Measurements from ENCODE around the gene RNF157.
"Not testable (repeated sequence)": the region's sequence is repeated elsewhere in the genome, so short reads cannot be mapped to it uniquely, and the experiment has no call there.

The RNF157 gene

DNA sequence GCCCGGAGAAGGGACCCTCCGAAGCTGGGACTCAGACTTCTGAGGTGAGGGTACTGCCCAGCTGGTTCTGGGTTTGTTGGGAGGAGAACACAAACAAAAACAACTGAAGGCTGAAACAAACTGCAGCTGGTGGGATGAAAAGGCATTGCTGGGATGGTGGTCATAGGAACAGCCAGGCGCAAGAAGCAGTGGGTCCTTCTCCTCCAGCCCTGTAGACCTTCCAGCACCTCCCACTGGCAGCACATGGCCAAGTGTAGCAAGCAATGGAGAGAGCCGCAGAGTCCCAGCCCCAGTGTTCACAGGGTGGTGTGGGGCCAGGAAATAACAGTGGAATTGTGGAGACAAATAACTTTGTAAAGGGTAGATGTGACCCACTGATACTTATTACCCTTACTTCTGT is 50.6 kb downstream of the RNF157 start:
- no peaks in the 10 kb centered on the region for H3K36me3 ChIP-seq
- H3K4me3 ChIP-seq (ENCODE audit: low read depth, low read length), result peak overlapping the region; percentile 34
- peak; percentile 82 for DNase-seq

DNA sequence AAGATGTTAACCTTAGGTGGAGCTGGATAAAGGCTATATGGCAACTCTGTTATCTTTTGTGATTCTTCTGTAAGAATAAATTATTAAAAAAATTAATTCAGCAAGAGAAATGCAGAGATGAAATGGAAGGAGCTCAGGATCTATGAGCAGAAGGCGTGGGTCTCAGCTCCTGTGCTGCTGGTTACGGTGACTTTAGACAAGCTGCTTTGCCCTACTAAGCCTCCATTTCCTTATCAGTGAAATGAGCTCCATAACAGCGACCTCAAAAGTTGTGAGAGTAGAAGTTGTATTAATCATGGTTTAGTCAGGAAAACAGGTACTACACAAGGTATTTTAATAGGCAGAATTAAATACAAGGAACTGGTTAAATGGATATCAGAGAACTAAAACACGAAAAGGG is 51.0 kb downstream of the RNF157 start:
- DNase-seq, result peak; percentile 65
- H3K4me3 ChIP-seq (ENCODE audit: low read depth, low read length), result peak overlapping the region; percentile 34
- no peaks in the 10 kb centered on the region for H3K36me3 ChIP-seq
- no peaks in the 10 kb centered on the region for H3K9me3 ChIP-seq (ENCODE audit: severe bottlenecking)
- TF ChIP-seq, protein P1, sequence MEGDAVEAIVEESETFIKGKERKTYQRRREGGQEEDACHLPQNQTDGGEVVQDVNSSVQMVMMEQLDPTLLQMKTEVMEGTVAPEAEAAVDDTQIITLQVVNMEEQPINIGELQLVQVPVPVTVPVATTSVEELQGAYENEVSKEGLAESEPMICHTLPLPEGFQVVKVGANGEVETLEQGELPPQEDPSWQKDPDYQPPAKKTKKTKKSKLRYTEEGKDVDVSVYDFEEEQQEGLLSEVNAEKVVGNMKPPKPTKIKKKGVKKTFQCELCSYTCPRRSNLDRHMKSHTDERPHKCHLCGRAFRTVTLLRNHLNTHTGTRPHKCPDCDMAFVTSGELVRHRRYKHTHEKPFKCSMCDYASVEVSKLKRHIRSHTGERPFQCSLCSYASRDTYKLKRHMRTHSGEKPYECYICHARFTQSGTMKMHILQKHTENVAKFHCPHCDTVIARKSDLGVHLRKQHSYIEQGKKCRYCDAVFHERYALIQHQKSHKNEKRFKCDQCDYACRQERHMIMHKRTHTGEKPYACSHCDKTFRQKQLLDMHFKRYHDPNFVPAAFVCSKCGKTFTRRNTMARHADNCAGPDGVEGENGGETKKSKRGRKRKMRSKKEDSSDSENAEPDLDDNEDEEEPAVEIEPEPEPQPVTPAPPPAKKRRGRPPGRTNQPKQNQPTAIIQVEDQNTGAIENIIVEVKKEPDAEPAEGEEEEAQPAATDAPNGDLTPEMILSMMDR (IDR thresholded peaks at IDR 0.05; ENCODE audit: low read depth, low read length), result no peak
- H3K27me3 ChIP-seq (ENCODE audit: insufficient read depth, low read depth, severe bottlenecking), result no peaks in the 10 kb centered on the region
- H3K27ac ChIP-seq, result peak overlapping the region; percentile 72

More for the DNA sequence above, 50.6 kb downstream of the RNF157 start:
- peak overlapping the region; percentile 72 for H3K27ac ChIP-seq
- H3K9me3 ChIP-seq (ENCODE audit: severe bottlenecking), result no peaks in the 10 kb centered on the region
- H3K27me3 ChIP-seq (ENCODE audit: insufficient read depth, low read depth, severe bottlenecking), result no peaks in the 10 kb centered on the region
- TF ChIP-seq, protein P1 (IDR thresholded peaks at IDR 0.05; ENCODE audit: low read depth, low read length), result peak; percentile 80

DNA sequence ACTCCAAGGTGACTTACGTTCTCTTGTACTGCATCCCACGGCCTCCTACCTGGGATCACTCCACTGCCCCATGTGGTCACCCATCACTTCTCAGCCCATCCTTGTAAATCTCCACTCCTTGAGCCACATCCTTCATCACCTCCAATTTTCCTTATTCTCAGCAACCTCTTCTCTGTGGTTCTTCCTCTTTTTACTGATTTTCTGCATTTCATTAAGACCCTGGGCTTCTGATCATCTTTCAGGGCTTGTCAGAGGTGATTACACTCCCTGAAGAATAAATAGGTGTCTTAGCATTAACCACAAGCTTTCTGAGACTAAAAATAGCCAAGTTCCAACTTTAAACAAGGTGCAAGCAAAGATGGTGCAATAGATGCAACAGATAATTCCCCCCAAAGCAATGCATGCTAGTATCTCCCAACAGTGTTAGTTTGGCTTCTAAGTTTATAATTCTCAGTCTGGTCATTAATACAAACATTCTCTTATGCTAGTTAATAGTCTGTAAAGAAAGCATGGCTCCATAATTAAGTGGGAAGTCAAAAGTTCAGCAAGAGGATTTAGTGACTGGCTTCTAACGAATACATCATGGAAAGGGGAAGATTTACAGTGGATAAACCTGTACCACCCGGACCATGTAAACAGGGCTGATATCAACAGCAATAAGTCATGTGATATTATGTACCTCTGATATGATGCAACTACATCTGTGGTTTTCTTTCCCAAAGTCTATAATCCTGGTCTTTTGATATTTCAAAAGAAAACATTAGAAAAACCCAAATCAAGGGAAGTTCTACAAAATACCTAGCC is 51.9 kb downstream of the RNF157 start:
- TF ChIP-seq, protein P1 (IDR thresholded peaks at IDR 0.05; ENCODE audit: low read depth, low read length), result peak; percentile 36; the same call in 1 of the 2 replicates
- H3K9me3 ChIP-seq (ENCODE audit: severe bottlenecking), result no peaks in the 10 kb centered on the region
- H3K36me3 ChIP-seq, result no peaks in the 10 kb centered on the region
- peak overlapping the region; percentile 72 for H3K27ac ChIP-seq
- no peaks in the 10 kb centered on the region for H3K27me3 ChIP-seq (ENCODE audit: insufficient read depth, low read depth, severe bottlenecking)
- peak; percentile 53 for DNase-seq
- H3K4me3 ChIP-seq (ENCODE audit: low read depth, low read length), result peak overlapping the region; percentile 34

DNA sequence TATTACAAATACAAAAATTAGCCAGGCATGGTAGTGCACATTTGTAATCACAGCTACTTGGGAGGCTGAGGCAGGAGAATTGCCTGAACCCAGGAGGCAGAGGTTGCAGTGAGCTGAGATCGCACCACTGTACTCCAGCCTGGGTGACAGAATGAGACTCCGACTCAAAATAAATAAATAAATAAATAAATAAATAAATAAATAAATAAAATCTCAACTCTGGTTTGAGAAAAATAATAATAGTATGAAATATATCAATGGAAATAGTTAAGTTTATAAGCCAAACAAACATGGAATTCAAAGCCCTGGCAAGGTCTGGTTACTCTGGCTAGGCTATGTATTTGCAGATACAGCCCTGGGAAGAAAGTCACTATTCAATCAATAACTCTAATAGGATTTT is 53.5 kb downstream of the RNF157 start:
- H3K36me3 ChIP-seq; H3K27me3 ChIP-seq (ENCODE audit: insufficient read depth, low read depth, severe bottlenecking); H3K9me3 ChIP-seq (ENCODE audit: severe bottlenecking); DNase-seq; H3K4me3 ChIP-seq (ENCODE audit: low read depth, low read length): not testable (repeated sequence)
- peak overlapping the region; percentile 27 for H3K27ac ChIP-seq

DNA sequence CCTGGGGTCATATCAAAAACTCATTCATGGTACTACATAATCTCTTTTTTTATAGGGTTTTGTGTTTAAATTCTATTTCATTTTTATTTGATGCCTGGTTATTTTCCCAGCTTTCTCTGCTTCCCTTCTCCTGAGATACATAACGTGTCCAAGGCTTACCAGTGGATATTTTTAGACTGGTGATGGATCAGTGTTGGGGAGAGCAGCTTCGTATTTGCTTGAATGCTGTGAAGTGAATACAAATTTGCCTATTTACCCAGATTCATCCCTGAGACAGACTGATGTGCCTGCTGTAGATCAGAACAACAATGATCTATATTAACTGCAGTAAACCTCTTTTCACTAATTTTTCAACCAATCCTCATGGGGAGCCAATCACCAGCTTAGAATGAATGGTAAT is 56.0 kb downstream of the RNF157 start:
- H3K9me3 ChIP-seq (ENCODE audit: severe bottlenecking), result no peaks in the 10 kb centered on the region
- H3K27me3 ChIP-seq (ENCODE audit: insufficient read depth, low read depth, severe bottlenecking), result no peaks in the 10 kb centered on the region
- TF ChIP-seq, protein P1 (IDR thresholded peaks at IDR 0.05; ENCODE audit: low read depth, low read length), result no peak
- H3K4me3 ChIP-seq (ENCODE audit: low read depth, low read length), result no peak overlapping the region
- H3K36me3 ChIP-seq, result no peaks in the 10 kb centered on the region; the same call in 1 of the 2 replicates
- DNase-seq, result no peak
- H3K27ac ChIP-seq, result no peak overlapping the region

DNA sequence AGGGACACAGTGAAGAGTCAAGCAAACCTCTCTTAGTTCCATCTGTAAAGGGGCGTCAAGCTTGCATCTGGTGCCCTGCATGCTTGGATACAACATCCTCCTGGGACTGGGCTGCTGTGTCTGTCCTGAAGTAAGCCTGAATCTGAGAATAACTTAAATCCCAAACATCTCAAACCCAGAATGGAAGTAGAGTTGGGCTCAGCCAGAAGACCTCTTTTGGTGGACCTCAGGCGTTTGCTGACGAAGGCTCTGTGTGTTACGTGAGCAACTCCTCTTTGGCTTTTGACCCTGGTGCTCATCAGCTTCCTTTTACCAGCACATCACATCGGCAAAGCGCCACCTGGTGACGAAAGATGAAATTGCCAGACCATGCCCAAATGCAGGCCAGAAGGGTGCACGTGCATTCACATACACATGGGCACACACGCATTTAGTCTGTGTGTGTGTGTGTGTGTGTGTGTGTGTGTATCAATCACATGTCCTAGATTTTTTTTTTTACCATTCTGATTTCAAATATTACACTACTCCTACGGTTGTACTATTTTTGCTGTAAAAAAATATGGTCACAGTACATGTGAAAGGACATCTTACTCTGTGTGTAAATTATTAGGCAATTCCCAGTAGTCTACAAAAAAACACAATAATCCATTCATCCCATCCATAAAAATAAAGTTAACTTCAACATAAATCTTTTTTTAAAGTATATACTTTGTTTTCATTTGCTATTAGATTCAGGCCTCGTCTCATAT is 58.1 kb downstream of the RNF157 start:
- TF ChIP-seq, protein P1 (IDR thresholded peaks at IDR 0.05; ENCODE audit: low read depth, low read length), result peak; percentile 98
- peak; percentile 95 for DNase-seq
- no peak overlapping the region for H3K4me3 ChIP-seq (ENCODE audit: low read depth, low read length)
- no peaks in the 10 kb centered on the region for H3K9me3 ChIP-seq (ENCODE audit: severe bottlenecking)
- H3K27ac ChIP-seq, result no peak overlapping the region
- H3K36me3 ChIP-seq, result no peaks in the 10 kb centered on the region; the same call in 1 of the 2 replicates
- H3K27me3 ChIP-seq (ENCODE audit: insufficient read depth, low read depth, severe bottlenecking), result no peaks in the 10 kb centered on the region

All from WERI-Rb-1 (cell line).